SU-DHL-6 (cell line): ENCODE data around the gene CYBA.

ENCODE experiments used
- CTCF ChIP-seq: fragments of 200-600 bp; sonication (generic); IDR thresholded peaks from one replicate; pipeline ENCODE4 v1.5.1; 2017; ENCODE audit warnings: antibody characterized with exemption, mild to moderate bottlenecking, low read length, moderate library complexity; ENCODE audit not compliant: insufficient read depth, poor library complexity, severe bottlenecking
- EZH2phosphoT487 ChIP-seq: fragments of 200-600 bp; sonication (generic), shearing (Covaris generic); conservative IDR thresholded peaks from 2 replicates; pipeline ENCODE4 v1.6.1; 2018; ENCODE audit warnings: mild to moderate bottlenecking, antibody characterized with exemption, low read length, moderate library complexity, mixed read lengths

GRCh38 chr16:88623858-88624257 is 27.0 kb downstream of the CYBA start:
- TF ChIP-seq CTCF = no peak
- no peak for TF ChIP-seq EZH2phosphoT487
